Measurements from ENCODE around the gene USP22. TPM values are rescaled to one million over a fixed set of nuclear protein-coding genes. Genes with fewer than 3 reads are reported as not detected.

Gene USP22
- total and polyA plus RNA-seq, 2 of the 4 experiments (the other 2 are of a cell fraction): 161 to 319 TPM

- H3K4me1 ChIP-seq (ENCODE audit: control insufficient read depth, insufficient read depth, low read length): peaks cover 17% of the 10 kb centered on the region
- H3K14ac ChIP-seq (replicated peaks; ENCODE audit: low read depth, low read length): no peak overlapping the region
- BruUV-seq (replicated peaks): no TSS peak
- no peak overlapping the region for H3K56ac ChIP-seq (ENCODE audit: extremely low read depth, insufficient read depth, low read length)
- intact Hi-C loops (cut with micrococcal nuclease): no loop called here
- H2AK9ac ChIP-seq (replicated peaks; ENCODE audit: low read depth, low read length, poor library complexity): no peak overlapping the region
- peaks cover 51% of the 10 kb centered on the region for H3K36me3 ChIP-seq (ENCODE audit: control insufficient read depth, insufficient read depth, low read length)
- H3K27me3 ChIP-seq (ENCODE audit: control insufficient read depth, insufficient read depth, low read length): no peaks in the 10 kb centered on the region
- no peak overlapping the region for H4K5ac ChIP-seq (ENCODE audit: low read depth, low read length)
- H3K79me1 ChIP-seq (ENCODE audit: low read depth in 1 of 2, low read length in 2 of 2): peaks cover 5 to 68% of the 10 kb centered on the region in 2 experiments; a peak in 2 of 4 replicates
- POLR2A ChIA-PET (ENCODE audit: unreplicated experiment): no interaction called here
- H2BK20ac ChIP-seq (ENCODE audit: low read depth, low read length): no peak overlapping the region
- H4K8ac ChIP-seq (ENCODE audit: low read depth in 2 of 2, low read length in 2 of 2): no peak overlapping the region
- WGBS, 2 experiments (ENCODE audit: extremely low coverage in 2 of 2, insufficient read length in 1 of 2): no CpG with 5 or more reads among the region's 5 CpGs
- H2AK5ac ChIP-seq (ENCODE audit: low read depth, low read length): no peak overlapping the region
- H2AFZ ChIP-seq (replicated peaks; ENCODE audit: low read length, poor library complexity): no peak overlapping the region
- DNase-seq: peak; percentile 54
- no peak overlapping the region for H3K4me2 ChIP-seq (ENCODE audit: low read depth, low read length)
- H2BK120ac ChIP-seq (ENCODE audit: low read depth, low read length): no peak overlapping the region
- CTCF ChIA-PET: no interaction called here
- H2BK5ac ChIP-seq (ENCODE audit: low read depth, low read length, poor library complexity, severe bottlenecking): no peak overlapping the region
- in situ Hi-C loops (cut with MboI; ENCODE audit: low sequenced_read_pairs): no loop called here
- no peak overlapping the region for H4K91ac ChIP-seq (ENCODE audit: insufficient read depth, low read depth, low read length)
- no peak overlapping the region for H3K18ac ChIP-seq (ENCODE audit: low read depth, low read length)
- peaks cover 100% of the 10 kb centered on the region for H4K20me1 ChIP-seq (ENCODE audit: insufficient read depth, low read length)
- no peak overlapping the region for H3K4ac ChIP-seq (ENCODE audit: low read depth, low read length)
- no peaks in the 10 kb centered on the region for H3K9me3 ChIP-seq (ENCODE audit: control insufficient read depth, insufficient read depth, low read length)
- H3K9me1 ChIP-seq (ENCODE audit: insufficient read depth, low read length): peaks cover 35% of the 10 kb centered on the region
- H3K9ac ChIP-seq (ENCODE audit: low read depth, low read length): no peak overlapping the region
- no peak for ATAC-seq (ENCODE audit: low read depth)
- H3K4me3 ChIP-seq (ENCODE audit: insufficient read depth, low read depth, low read length): no peak overlapping the region
- no peak for TF ChIP-seq FOS (IDR thresholded peaks at IDR 0.05; ENCODE audit: low read depth, low read length)
- dilution Hi-C loops (cut with HindIII; ENCODE audit: low sequenced_read_pairs, unreplicated experiment): no loop called here
- no peak overlapping the region for H2BK15ac ChIP-seq (ENCODE audit: low read depth, low read length)
- H3K23ac ChIP-seq (ENCODE audit: low read depth, low read length): no peak overlapping the region
- no peak overlapping the region for H3K27ac ChIP-seq (ENCODE audit: insufficient read depth, low read length)
Measured at GRCh38 chr17:21025451-21025850, 17.4 kb downstream of the USP22 start.
